ENCODE results near the gene COQ10B. TPM values are rescaled to one million over a fixed set of nuclear protein-coding genes. Genes with fewer than 3 reads are reported as not detected.

The COQ10B gene
- total RNA-seq, 1 experiment from 2014 or later, result 21.7 TPM

DNA sequence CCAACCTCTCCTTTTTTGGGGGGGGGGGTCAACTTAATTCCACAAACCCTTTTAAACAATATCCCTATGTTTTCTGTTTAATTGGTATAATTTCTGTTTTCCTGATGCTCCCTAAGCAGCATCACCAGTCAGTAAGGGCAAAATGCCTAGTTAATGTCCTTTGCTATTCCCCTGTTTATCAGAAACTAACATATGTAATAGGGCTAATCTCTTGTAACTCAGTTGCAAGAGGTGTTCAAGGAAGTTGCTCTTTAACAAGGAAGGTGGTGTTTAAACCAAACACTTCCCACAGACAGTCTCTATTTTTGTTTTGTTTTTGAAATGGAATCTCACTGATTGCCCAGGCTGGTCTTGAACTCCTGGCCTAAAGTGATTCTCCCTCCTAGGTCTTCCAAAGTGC, 6.5 kb upstream of the COQ10B start:
- Mint-ChIP-seq H3K9me3 (no peaks in the 10 kb centered on the region; the same call in 1 of the 2 replicates), H3K4me1 (no peaks in the 10 kb centered on the region), H3K27me3 (ENCODE audit: low read depth) (no peaks in the 10 kb centered on the region; the same call in 1 of the 2 replicates), H3K4me3 (no peak overlapping the region), H3K27ac (no peak overlapping the region), H3K36me3 (no peaks in the 10 kb centered on the region)
- no peak for DNase-seq (ENCODE audit: low spot score)
- ATAC-seq, result no peak
- POLR2A ChIA-PET, result no interaction called here
- TF ChIP-seq ZSCAN18 (CRISPR knock-in tag; IDR thresholded peaks at IDR 0.05), result no peak
- no peak for TF ChIP-seq ESRRA (CRISPR knock-in tag; IDR thresholded peaks at IDR 0.05; ENCODE audit: borderline replicate concordance)
- TF ChIP-seq, protein P1, sequence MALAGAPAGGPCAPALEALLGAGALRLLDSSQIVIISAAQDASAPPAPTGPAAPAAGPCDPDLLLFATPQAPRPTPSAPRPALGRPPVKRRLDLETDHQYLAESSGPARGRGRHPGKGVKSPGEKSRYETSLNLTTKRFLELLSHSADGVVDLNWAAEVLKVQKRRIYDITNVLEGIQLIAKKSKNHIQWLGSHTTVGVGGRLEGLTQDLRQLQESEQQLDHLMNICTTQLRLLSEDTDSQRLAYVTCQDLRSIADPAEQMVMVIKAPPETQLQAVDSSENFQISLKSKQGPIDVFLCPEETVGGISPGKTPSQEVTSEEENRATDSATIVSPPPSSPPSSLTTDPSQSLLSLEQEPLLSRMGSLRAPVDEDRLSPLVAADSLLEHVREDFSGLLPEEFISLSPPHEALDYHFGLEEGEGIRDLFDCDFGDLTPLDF (CRISPR knock-in tag; IDR thresholded peaks at IDR 0.05), result no peak
- TF ChIP-seq IRF2 (CRISPR knock-in tag; IDR thresholded peaks at IDR 0.05; ENCODE audit: borderline replicate concordance, low read depth), result no peak
- no peak for TF ChIP-seq ELF4 (CRISPR knock-in tag; IDR thresholded peaks at IDR 0.05; ENCODE audit: low read depth)
- no peak for TF ChIP-seq RELA (CRISPR knock-in tag; IDR thresholded peaks at IDR 0.05; ENCODE audit: borderline replicate concordance)
- no peak for TF ChIP-seq ZNF671 (CRISPR knock-in tag; IDR thresholded peaks at IDR 0.05)
- TF ChIP-seq NR3C1 (CRISPR knock-in tag; conservative IDR thresholded peaks at IDR 0.05; ENCODE audit: low read depth), result no peak
- TF ChIP-seq E2F5 (CRISPR knock-in tag; IDR thresholded peaks at IDR 0.05), result no peak
- TF ChIP-seq, protein P2, sequence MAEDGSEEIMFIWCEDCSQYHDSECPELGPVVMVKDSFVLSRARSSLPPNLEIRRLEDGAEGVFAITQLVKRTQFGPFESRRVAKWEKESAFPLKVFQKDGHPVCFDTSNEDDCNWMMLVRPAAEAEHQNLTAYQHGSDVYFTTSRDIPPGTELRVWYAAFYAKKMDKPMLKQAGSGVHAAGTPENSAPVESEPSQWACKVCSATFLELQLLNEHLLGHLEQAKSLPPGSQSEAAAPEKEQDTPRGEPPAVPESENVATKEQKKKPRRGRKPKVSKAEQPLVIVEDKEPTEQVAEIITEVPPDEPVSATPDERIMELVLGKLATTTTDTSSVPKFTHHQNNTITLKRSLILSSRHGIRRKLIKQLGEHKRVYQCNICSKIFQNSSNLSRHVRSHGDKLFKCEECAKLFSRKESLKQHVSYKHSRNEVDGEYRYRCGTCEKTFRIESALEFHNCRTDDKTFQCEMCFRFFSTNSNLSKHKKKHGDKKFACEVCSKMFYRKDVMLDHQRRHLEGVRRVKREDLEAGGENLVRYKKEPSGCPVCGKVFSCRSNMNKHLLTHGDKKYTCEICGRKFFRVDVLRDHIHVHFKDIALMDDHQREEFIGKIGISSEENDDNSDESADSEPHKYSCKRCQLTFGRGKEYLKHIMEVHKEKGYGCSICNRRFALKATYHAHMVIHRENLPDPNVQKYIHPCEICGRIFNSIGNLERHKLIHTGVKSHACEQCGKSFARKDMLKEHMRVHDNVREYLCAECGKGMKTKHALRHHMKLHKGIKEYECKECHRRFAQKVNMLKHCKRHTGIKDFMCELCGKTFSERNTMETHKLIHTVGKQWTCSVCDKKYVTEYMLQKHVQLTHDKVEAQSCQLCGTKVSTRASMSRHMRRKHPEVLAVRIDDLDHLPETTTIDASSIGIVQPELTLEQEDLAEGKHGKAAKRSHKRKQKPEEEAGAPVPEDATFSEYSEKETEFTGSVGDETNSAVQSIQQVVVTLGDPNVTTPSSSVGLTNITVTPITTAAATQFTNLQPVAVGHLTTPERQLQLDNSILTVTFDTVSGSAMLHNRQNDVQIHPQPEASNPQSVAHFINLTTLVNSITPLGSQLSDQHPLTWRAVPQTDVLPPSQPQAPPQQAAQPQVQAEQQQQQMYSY (CRISPR knock-in tag; IDR thresholded peaks at IDR 0.05), result no peak
- TF ChIP-seq JAZF1 (CRISPR knock-in tag; IDR thresholded peaks at IDR 0.05), result no peak
- TF ChIP-seq JUN (CRISPR knock-in tag; IDR thresholded peaks at IDR 0.05), result no peak
- no peak for TF ChIP-seq ATF1 (CRISPR knock-in tag; IDR thresholded peaks at IDR 0.05)
- CTCF ChIA-PET, result no interaction called here

DNA sequence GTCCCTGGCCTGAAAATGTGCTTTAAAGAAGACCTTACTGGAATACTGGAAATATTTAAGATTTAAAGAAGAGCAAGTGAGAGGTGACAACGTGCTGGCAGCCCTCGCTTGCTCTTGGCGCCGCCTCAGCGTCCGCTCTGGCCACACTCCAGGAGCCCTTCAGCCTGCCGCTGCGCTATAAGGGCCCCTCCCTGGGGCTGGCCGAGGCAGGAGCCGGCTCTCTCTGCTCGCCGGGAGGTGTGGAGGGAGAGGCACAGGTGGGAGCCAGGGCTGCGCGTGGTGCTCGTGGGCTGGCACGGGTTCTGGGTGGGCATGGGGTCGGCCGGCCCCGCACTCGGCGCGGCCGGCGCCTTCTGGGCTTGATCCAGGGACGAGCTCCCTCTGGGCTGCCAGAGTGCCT, 2.9 kb upstream of the COQ10B start:
- DNase-seq (ENCODE audit: low spot score) (no peak), ATAC-seq (no peak)
- Mint-ChIP-seq H3K36me3 (no peaks in the 10 kb centered on the region), H3K9me3 (no peaks in the 10 kb centered on the region; the same call in 1 of the 2 replicates), H3K4me3 (no peak overlapping the region), H3K4me1 (peaks cover 10% of the 10 kb centered on the region), H3K27me3 (ENCODE audit: low read depth) (no peaks in the 10 kb centered on the region; the same call in 1 of the 2 replicates), H3K27ac (no peak overlapping the region)
- CTCF ChIA-PET, result no interaction called here
- POLR2A ChIA-PET, result interaction anchor here (2.0 kb wide), 1 partner anchor 16 kb away, joined by 6 read pairs; the partner anchor contains the start of gene SF3B1
- TF ChIP-seq MYBL2 (CRISPR knock-in tag; IDR thresholded peaks at IDR 0.05) (no peak), ERG (CRISPR knock-in tag; IDR thresholded peaks at IDR 0.05) (no peak), CTCF (IDR thresholded peaks at IDR 0.05) (no peak), ZNF425 (CRISPR knock-in tag; conservative IDR thresholded peaks at IDR 0.05) (no peak), ESRRA (CRISPR knock-in tag; IDR thresholded peaks at IDR 0.05; ENCODE audit: borderline replicate concordance) (no peak), FOXK1 (CRISPR knock-in tag; IDR thresholded peaks at IDR 0.05) (no peak), ZNF219 (CRISPR knock-in tag; IDR thresholded peaks at IDR 0.05; ENCODE audit: borderline replicate concordance) (no peak)
- TF ChIP-seq, protein P3, sequence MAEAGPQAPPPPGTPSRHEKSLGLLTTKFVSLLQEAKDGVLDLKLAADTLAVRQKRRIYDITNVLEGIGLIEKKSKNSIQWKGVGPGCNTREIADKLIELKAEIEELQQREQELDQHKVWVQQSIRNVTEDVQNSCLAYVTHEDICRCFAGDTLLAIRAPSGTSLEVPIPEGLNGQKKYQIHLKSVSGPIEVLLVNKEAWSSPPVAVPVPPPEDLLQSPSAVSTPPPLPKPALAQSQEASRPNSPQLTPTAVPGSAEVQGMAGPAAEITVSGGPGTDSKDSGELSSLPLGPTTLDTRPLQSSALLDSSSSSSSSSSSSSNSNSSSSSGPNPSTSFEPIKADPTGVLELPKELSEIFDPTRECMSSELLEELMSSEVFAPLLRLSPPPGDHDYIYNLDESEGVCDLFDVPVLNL (CRISPR knock-in tag; IDR thresholded peaks at IDR 0.05; ENCODE audit: borderline replicate concordance, low read depth), result no peak

Measured in WTC11 (cell line).